ENCODE data around the gene CAST.
"Not testable (repeated sequence)": the region's sequence is repeated elsewhere in the genome, so short reads cannot be mapped to it uniquely, and the experiment has no call there.

CAST gene

GRCh38 chr5:96661855-96662724 lies at the start of gene CAST:
TSS of gene CAST (plus strand) at chr5:96662376. CDS start at chr5:96662423, 47 bp downstream.
- DNase-seq: no peak

- peak; percentile 0 for DNase-seq
Measured at GRCh38 chr5:96614110-96614691, 48.0 kb upstream of the CAST start.

GRCh38 chr5:96615223-96615622 lies 47.0 kb upstream of the CAST start:
- no peak for DNase-seq

- no peak for DNase-seq
Measured at GRCh38 chr5:96616801-96617200, 45.4 kb upstream of the CAST start.

GRCh38 chr5:96618311-96619016 lies 43.7 kb upstream of the CAST start:
- DNase-seq: not testable (repeated sequence)

- no peak for DNase-seq
Measured at GRCh38 chr5:96619946-96620345, 42.2 kb upstream of the CAST start.

- no peak for DNase-seq
Measured at GRCh38 chr5:96624596-96624995, 37.6 kb upstream of the CAST start.

GRCh38 chr5:96625365-96625764 lies 36.8 kb upstream of the CAST start:
- DNase-seq: no peak

GRCh38 chr5:96626956-96627355 lies 35.2 kb upstream of the CAST start:
- DNase-seq: no peak

GRCh38 chr5:96627792-96628398 lies 34.3 kb upstream of the CAST start:
- no peak for DNase-seq

GRCh38 chr5:96628406-96628805 lies 33.8 kb upstream of the CAST start:
- DNase-seq: no peak

- peak; percentile 18 for DNase-seq
Measured at GRCh38 chr5:96629774-96630173, 32.4 kb upstream of the CAST start.

- DNase-seq: no peak
Measured at GRCh38 chr5:96633820-96634219, 28.4 kb upstream of the CAST start.

- DNase-seq: no peak
Measured at GRCh38 chr5:96634881-96635280, 27.3 kb upstream of the CAST start.

- DNase-seq: no peak
Measured at GRCh38 chr5:96636046-96636445, 26.1 kb upstream of the CAST start.

- DNase-seq: no peak
Measured at GRCh38 chr5:96636594-96636993, 25.6 kb upstream of the CAST start.

- DNase-seq: no peak
Measured at GRCh38 chr5:96637196-96637595, 25.0 kb upstream of the CAST start.

- no peak for DNase-seq
Measured at GRCh38 chr5:96638561-96638960, 23.6 kb upstream of the CAST start.

GRCh38 chr5:96640696-96641095 lies 21.5 kb upstream of the CAST start:
- DNase-seq: no peak

GRCh38 chr5:96641368-96642280 lies 20.6 kb upstream of the CAST start:
- DNase-seq: no peak

GRCh38 chr5:96642281-96642640 lies 19.9 kb upstream of the CAST start:
- DNase-seq: no peak

GRCh38 chr5:96645091-96645490 lies 17.1 kb upstream of the CAST start:
- DNase-seq: no peak
